Motor neuron (in vitro differentiated cells): Measurements from ENCODE around the gene CBX4. TPM values are rescaled to one million over a fixed set of nuclear protein-coding genes. Genes with fewer than 3 reads are reported as not detected.

Source experiments
- ATAC-seq, 8 experiments: fragments of 200-7000 bp; cut with Tn5 transposase; replicated peaks in 6 of 8; 2 replicates each; pipeline ENCODE4 v1.8.0; 2021; ENCODE audit warnings: mild to moderate bottlenecking in 8 of 8, moderate library complexity in 8 of 8
- H3K27ac ChIP-seq, 2 donors: fragments of 250-450 bp; sonication (Bioruptor Pico); 2 replicates each; pipeline ENCODE4 v1.9.0; 2021; ENCODE audit warnings: antibody characterized with exemption in 2 of 2, mild to moderate bottlenecking in 2 of 2, moderate library complexity in 1 of 2
- H3K4me1 ChIP-seq, 2 donors: fragments of 250-450 bp; sonication (Bioruptor Pico); replicated peaks in 1 of 2; 2 replicates each; pipeline ENCODE4 v1.6.1; 2021; ENCODE audit warnings: antibody characterized with exemption in 2 of 2, mild to moderate bottlenecking in 2 of 2, moderate library complexity in 1 of 2
- H3K4me3 ChIP-seq, 5 donors: fragments of 250-450 bp; sonication (Bioruptor Pico); 2 replicates each; pipeline ENCODE4 v1.9.0; 2021; ENCODE audit warnings: antibody characterized with exemption in 5 of 5, mild to moderate bottlenecking in 5 of 5, moderate library complexity in 4 of 5
- WGBS, 10 experiments: fragments of 450-650 bp; shearing (Covaris generic); methylation state at CpG; one replicate each; pipeline ENCODE4 v1.0.0; 2022; 5-methylcytosine and 5-hydroxymethylcytosine counted together
- in situ Hi-C, 9 experiments: fragments of 400-800 bp; cut with MboI; loops; one replicate each; pipeline ENCODE4 v1.15.0; 2021; ENCODE audit warnings: low sequenced_read_pairs in 9 of 9, low pct_unique_long_range_greater_than_20kb in 2 of 9; ENCODE audit not compliant: unreplicated experiment in 9 of 9
- total RNA-seq, 8 experiments: library from RNA; unstranded; fragments of 300-600 nt; gene quantifications; 2 replicates each; pipeline versions ENCODE4 v1.2.3 to v1.2.4, GENCODE V29; 2022

CBX4 gene
- total RNA-seq = 10 to 100 TPM; 10.9 to 51.0 (median 33.0) TPM

- Histone ChIP-seq H3K27ac (peak within 1 kb of the TSS; percentile 88 to 91), H3K4me3 (peak within 1 kb of the TSS; percentile 61 to 94 (median 84)), H3K4me1 (peaks cover 52 to 70% of the 10 kb centered on the region in 2 donors)
- in situ Hi-C loops = no loop called here
- WGBS, 10 experiments = 3 to 13% (median 12%) methylated on average over 4 to 10 of the region's 103 CpGs; no CpG with 5 or more reads in 7 of the 10 experiments
- peak; percentile 52 to 77 (median 64) for ATAC-seq
These were observed at the start of gene CBX4 for GRCh38 chr17:79839356-79840268. Gene CBX4 (minus strand): TSS chr17:79839440. CDS start chr17:79839251, 189 bp downstream.

- WGBS, 10 experiments = 70 to 96% (median 88%) methylated on average over 2 to 8 of the region's 17 CpGs; no CpG with 5 or more reads in 6 of the 10 experiments
- no peak for ATAC-seq
- H3K4me1 ChIP-seq = peaks cover 0 to 5% of the 10 kb centered on the region in 2 donors
- H3K4me3 ChIP-seq = no peak overlapping the region
- H3K27ac ChIP-seq = no peak overlapping the region
- in situ Hi-C loops = no loop called here
These were observed 48.8 kb upstream of the CBX4 start for GRCh38 chr17:79888009-79888540.

- ATAC-seq = no peak
- in situ Hi-C loops = no loop called here
- Histone ChIP-seq H3K27ac (no peak overlapping the region), H3K4me1 (no peaks in the 10 kb centered on the region), H3K4me3 (no peak overlapping the region)
- WGBS, 10 experiments = 0 to 96% (median 88%) methylated on average over 1 to 13 of the region's 14 CpGs; no CpG with 5 or more reads in 1 of the 10 experiments
These were observed 48.3 kb upstream of the CBX4 start for GRCh38 chr17:79887451-79887991.

- H3K4me3 ChIP-seq = no peak overlapping the region
- in situ Hi-C loops = no loop called here
- ATAC-seq = no peak
- 70 to 100% (median 94%) methylated on average over 1 to 6 of the region's 7 CpGs; no CpG with 5 or more reads in 2 of the 10 experiments for WGBS, 10 experiments
- H3K27ac ChIP-seq = no peak overlapping the region
- no peaks in the 10 kb centered on the region for H3K4me1 ChIP-seq
These were observed 44.0 kb upstream of the CBX4 start for GRCh38 chr17:79883202-79883601.

- WGBS, 10 experiments = 0 to 100% (median 64%) methylated on average over 1 to 3 of the region's 10 CpGs; no CpG with 5 or more reads in 2 of the 10 experiments
- Histone ChIP-seq H3K27ac (no peak overlapping the region), H3K4me1 (no peaks in the 10 kb centered on the region), H3K4me3 (no peak overlapping the region)
- peak in 3 of 8 experiments; percentile 4 to 75 (median 37) for ATAC-seq
- in situ Hi-C loops = no loop called here
These were observed 39.2 kb upstream of the CBX4 start for GRCh38 chr17:79878329-79878947.

GRCh38 chr17:79877041-79877440 lies 37.8 kb upstream of the CBX4 start:
- WGBS, 10 experiments = 0 to 100% (median 70%) methylated on average over 1 to 3 of the region's 6 CpGs; no CpG with 5 or more reads in 4 of the 10 experiments
- in situ Hi-C loops = no loop called here
- H3K4me3 ChIP-seq = no peak overlapping the region
- ATAC-seq = no peak
- H3K4me1 ChIP-seq = peaks cover 0 to 1% of the 10 kb centered on the region in 2 donors
- no peak overlapping the region for H3K27ac ChIP-seq

GRCh38 chr17:79875511-79875910 lies 36.3 kb upstream of the CBX4 start:
- ATAC-seq = no peak
- H3K4me3 ChIP-seq = no peak overlapping the region
- no peak overlapping the region for H3K27ac ChIP-seq
- WGBS, 10 experiments = 10 to 81% (median 70%) methylated on average over 2 to 4 of the region's 4 CpGs
- in situ Hi-C loops = no loop called here
- peaks cover 0 to 2% of the 10 kb centered on the region in 2 donors for H3K4me1 ChIP-seq

GRCh38 chr17:79874329-79874981 lies 35.2 kb upstream of the CBX4 start:
- ATAC-seq = peak in 3 of 8 experiments; percentile 38 to 56 (median 41)
- in situ Hi-C loops = no loop called here
- Histone ChIP-seq H3K4me1 (peaks cover 0 to 6% of the 10 kb centered on the region in 2 donors), H3K4me3 (no peak overlapping the region), H3K27ac (no peak overlapping the region)
- 0 to 100% (median 27%) methylated on average over 1 to 6 of the region's 6 CpGs; no CpG with 5 or more reads in 1 of the 10 experiments for WGBS, 10 experiments

- Histone ChIP-seq H3K4me1 (peaks cover 0 to 12% of the 10 kb centered on the region in 2 donors), H3K27ac (no peak overlapping the region), H3K4me3 (no peak overlapping the region)
- no peak for ATAC-seq
- 67 to 97% (median 90%) methylated on average over 2 to 7 of the region's 9 CpGs; no CpG with 5 or more reads in 3 of the 10 experiments for WGBS, 10 experiments
- in situ Hi-C loops = no loop called here
These were observed 34.3 kb upstream of the CBX4 start for GRCh38 chr17:79873583-79873982.

GRCh38 chr17:79872762-79873161 lies 33.5 kb upstream of the CBX4 start:
- no peak overlapping the region for H3K27ac ChIP-seq
- H3K4me1 ChIP-seq = peaks cover 0 to 12% of the 10 kb centered on the region in 2 donors
- no peak for ATAC-seq
- H3K4me3 ChIP-seq = no peak overlapping the region
- 40 to 100% (median 90%) methylated on average over 2 to 5 of the region's 10 CpGs; no CpG with 5 or more reads in 2 of the 10 experiments for WGBS, 10 experiments
- in situ Hi-C loops = no loop called here

- in situ Hi-C loops = no loop called here
- no peak overlapping the region for H3K27ac ChIP-seq
- H3K4me3 ChIP-seq = no peak overlapping the region
- peaks cover 0 to 12% of the 10 kb centered on the region in 2 donors for H3K4me1 ChIP-seq
- ATAC-seq = peak in 1 of 8 experiments; percentile 14
- 83 to 96% (median 93%) methylated on average over 1 to 6 of the region's 18 CpGs; no CpG with 5 or more reads in 7 of the 10 experiments for WGBS, 10 experiments
These were observed 31.9 kb upstream of the CBX4 start for GRCh38 chr17:79871131-79871530.

- 80 to 91% (median 85%) methylated on average over 4 to 7 of the region's 15 CpGs; no CpG with 5 or more reads in 7 of the 10 experiments for WGBS, 10 experiments
- no peak for ATAC-seq
- in situ Hi-C loops = no loop called here
- Histone ChIP-seq H3K4me1 (peaks cover 0 to 12% of the 10 kb centered on the region in 2 donors), H3K4me3 (no peak overlapping the region), H3K27ac (no peak overlapping the region)
These were observed 31.3 kb upstream of the CBX4 start for GRCh38 chr17:79870540-79870939.
